HG03175 (cell line): ENCODE data around the gene COX6A1.
"Not testable (repeated sequence)": the region's sequence is repeated elsewhere in the genome, so short reads cannot be mapped to it uniquely, and the experiment has no call there.

Experiments
- ATAC-seq: cut with Tn5 transposase; IDR thresholded peaks from one replicate; pipeline ENCODE4 v1.9.1; 2021; ENCODE audit warnings: mild to moderate bottlenecking, moderate library complexity; ENCODE audit not compliant: unreplicated experiment

COX6A1 gene

GRCh38 chr12:120425797-120426196 is 12.1 kb upstream of the COX6A1 start:
- no peak for ATAC-seq

GRCh38 chr12:120428597-120429229 is 9.2 kb upstream of the COX6A1 start:
- ATAC-seq, result no peak

GRCh38 chr12:120429368-120429767 is 8.5 kb upstream of the COX6A1 start:
- no peak for ATAC-seq

GRCh38 chr12:120432772-120433525 is 5.0 kb upstream of the COX6A1 start:
- ATAC-seq, result no peak

- ATAC-seq, result no peak
Measured at GRCh38 chr12:120438495-120439198, 734 bp downstream of the COX6A1 start.

GRCh38 chr12:120439646-120440247 is 1.8 kb downstream of the COX6A1 start:
- peak; percentile 31 for ATAC-seq

GRCh38 chr12:120444676-120445075 is 6.8 kb downstream of the COX6A1 start:
- ATAC-seq, result no peak

- ATAC-seq, result peak; percentile 91
Measured at GRCh38 chr12:120445911-120446843, 8.3 kb downstream of the COX6A1 start, which contains the start of the genes GATC and TRIAP1. Gene GATC (plus strand): TSS chr12:120446444. CDS start chr12:120446481, 37 bp downstream. Gene TRIAP1 (minus strand): TSS chr12:120446384. CDS start chr12:120446372, 12 bp downstream.

GRCh38 chr12:120446844-120447178 is 8.9 kb downstream of the COX6A1 start:
- not testable (repeated sequence) for ATAC-seq

GRCh38 chr12:120447992-120448391 is 10.1 kb downstream of the COX6A1 start:
- ATAC-seq, result no peak

- ATAC-seq, result not testable (repeated sequence)
Measured at GRCh38 chr12:120452524-120452923, 14.6 kb downstream of the COX6A1 start.

- ATAC-seq, result no peak
Measured at GRCh38 chr12:120453060-120453750, 15.3 kb downstream of the COX6A1 start.

GRCh38 chr12:120453977-120454376 is 16.1 kb downstream of the COX6A1 start:
- peak; percentile 68 for ATAC-seq

- no peak for ATAC-seq
Measured at GRCh38 chr12:120455302-120455701, 17.4 kb downstream of the COX6A1 start.

- ATAC-seq, result no peak
Measured at GRCh38 chr12:120457133-120457532, 19.2 kb downstream of the COX6A1 start.

GRCh38 chr12:120460157-120460556 is 22.2 kb downstream of the COX6A1 start:
- no peak for ATAC-seq

- ATAC-seq, result no peak
Measured at GRCh38 chr12:120462099-120462640, 24.3 kb downstream of the COX6A1 start.

- no peak for ATAC-seq
Measured at GRCh38 chr12:120463712-120464111, 25.8 kb downstream of the COX6A1 start.

GRCh38 chr12:120465756-120466155 is 27.8 kb downstream of the COX6A1 start:
- no peak for ATAC-seq
